T follicular helper cell (primary cell): ENCODE results near the gene CDK3.

Source experiments
- DNase-seq: peaks from one replicate; pipeline ENCODE4 v3.0.0-alpha.2; 2020; ENCODE audit warnings: low read depth

Gene CDK3

GRCh38 chr17:76014100-76014924, 13.7 kb downstream of the CDK3 start:
- DNase-seq: peak; percentile 68

- DNase-seq: no peak
Observed at GRCh38 chr17:76014925-76015261, 14.2 kb downstream of the CDK3 start.

- no peak for DNase-seq
Observed at GRCh38 chr17:76017481-76018339, 17.1 kb downstream of the CDK3 start.

- DNase-seq: no peak
Observed at GRCh38 chr17:76018340-76018680, 17.7 kb downstream of the CDK3 start.

- DNase-seq: no peak
Observed at GRCh38 chr17:76018801-76019200, 18.1 kb downstream of the CDK3 start.

- no peak for DNase-seq
Observed at GRCh38 chr17:76019833-76020467, 19.3 kb downstream of the CDK3 start.

GRCh38 chr17:76022285-76022684, 21.6 kb downstream of the CDK3 start:
- DNase-seq: no peak

- DNase-seq: no peak
Observed at GRCh38 chr17:76022973-76023899, 22.6 kb downstream of the CDK3 start.

GRCh38 chr17:76023900-76024237, 23.2 kb downstream of the CDK3 start:
- no peak for DNase-seq

GRCh38 chr17:76024353-76024752, 23.7 kb downstream of the CDK3 start:
- no peak for DNase-seq

- no peak for DNase-seq
Observed at GRCh38 chr17:76025294-76025693, 24.6 kb downstream of the CDK3 start.

- no peak for DNase-seq
Observed at GRCh38 chr17:76026714-76027158, 26.1 kb downstream of the CDK3 start.

- no peak for DNase-seq
Observed at GRCh38 chr17:76027159-76027839, 26.6 kb downstream of the CDK3 start, which contains the start of gene EVPL. Gene EVPL (minus strand): TSS chr17:76027306. CDS start chr17:76027198, 108 bp downstream.

GRCh38 chr17:76032073-76032779, 31.6 kb downstream of the CDK3 start:
- DNase-seq: no peak

GRCh38 chr17:76032780-76033108, 32.1 kb downstream of the CDK3 start:
- DNase-seq: no peak

GRCh38 chr17:76033139-76033538, 32.5 kb downstream of the CDK3 start:
- DNase-seq: no peak

GRCh38 chr17:76034428-76035350, 34.0 kb downstream of the CDK3 start:
- no peak for DNase-seq

- no peak for DNase-seq
Observed at GRCh38 chr17:76036497-76037261, 36.0 kb downstream of the CDK3 start.

GRCh38 chr17:76038050-76038449, 37.4 kb downstream of the CDK3 start:
- DNase-seq: no peak
